MCF 10A (cell line): ENCODE data around the gene CAMTA1. TPM values are rescaled to one million over a fixed set of nuclear protein-coding genes. Genes with fewer than 3 reads are reported as not detected.

Source experiments
- BruUV-seq: library from RNA; stranded (reverse); fragments of 400-500 nt; replicated peaks from 2 replicates; lab custom pipeline; 2021; lab: Mats Ljungman, UMichigan
- CTCF ChIA-PET: fragments of 300-600 bp; sonication (Branson Sonifier 250); formaldehyde crosslinking; extraction: SDS; loops from one replicate; lab custom pipeline; 2021; ENCODE audit warnings: antibody characterized with exemption, inconsistent platforms; lab: Yijun Ruan, JAX
- POLR2A ChIA-PET: fragments of 300-600, 350-650 bp; sonication (Branson Sonifier 250); formaldehyde crosslinking; extraction: SDS; loops from one replicate; lab custom pipeline; 2020; ENCODE audit warnings: antibody characterized with exemption, inconsistent platforms; lab: Yijun Ruan, JAX
- DNase-seq: peaks from one replicate; pipeline ENCODE4 v3.0.0-alpha.2; 2018; ENCODE audit not compliant: unreplicated experiment
- H3K27ac Mint-ChIP-seq: one replicate; pipeline ENCODE4 v1.8.0; 2022; ENCODE audit warnings: mild to moderate bottlenecking, low read depth, mixed read lengths; ENCODE audit not compliant: unreplicated experiment
- H3K27me3 Mint-ChIP-seq: one replicate; pipeline ENCODE4 v1.8.0; 2022; ENCODE audit warnings: mixed read lengths; ENCODE audit not compliant: insufficient read depth, unreplicated experiment
- H3K36me3 Mint-ChIP-seq: one replicate; pipeline ENCODE4 v1.8.0; 2022; ENCODE audit warnings: mild to moderate bottlenecking, moderate library complexity, mixed read lengths; ENCODE audit not compliant: insufficient read depth, unreplicated experiment
- H3K4me1 Mint-ChIP-seq: one replicate; pipeline ENCODE4 v1.8.0; 2022; ENCODE audit warnings: mixed read lengths; ENCODE audit not compliant: insufficient read depth, unreplicated experiment
- H3K4me3 Mint-ChIP-seq: one replicate; pipeline ENCODE4 v1.8.0; 2022; ENCODE audit warnings: mild to moderate bottlenecking, moderate library complexity, mixed read lengths; ENCODE audit not compliant: unreplicated experiment
- H3K9me3 Mint-ChIP-seq: one replicate; pipeline ENCODE4 v1.8.0; 2022; ENCODE audit warnings: mixed read lengths; ENCODE audit not compliant: unreplicated experiment
- intact Hi-C: fragments of 100-400 bp; cut with micrococcal nuclease; formaldehyde crosslinking; loops from 2 replicates; pipeline ENCODE4 v1.14.1; 2022
- total RNA-seq: library from RNA; stranded (reverse); gene quantifications from 2 replicates; pipeline ENCODE4 v1.2.3, GENCODE V29; 2022
- TF ChIP-seq, protein P1 (sequence below): fragments of 200-600 bp; IDR thresholded peaks from one replicate; pipeline ENCODE4 v1.8.0; 2022; ENCODE audit warnings: antibody characterized with exemption, mild to moderate bottlenecking; ENCODE audit not compliant: unreplicated experiment

The CAMTA1 gene
- total RNA-seq, 1 experiment from 2014 or later: 74.1 TPM

- ChIA-PET CTCF (interaction anchor here (0.5 kb wide), 1 partner anchor 8 kb away, joined by 4 read pairs; no protein-coding TSS in a partner anchor), POLR2A (no interaction called here)
- H3K27ac Mint-ChIP-seq: no peak overlapping the region
- intact Hi-C loops: no loop called here
- no peaks in the 10 kb centered on the region for H3K4me1 Mint-ChIP-seq
- H3K4me3 Mint-ChIP-seq: no peak overlapping the region
- H3K9me3 Mint-ChIP-seq: no peaks in the 10 kb centered on the region
- DNase-seq: no peak
- TF ChIP-seq, protein P1, sequence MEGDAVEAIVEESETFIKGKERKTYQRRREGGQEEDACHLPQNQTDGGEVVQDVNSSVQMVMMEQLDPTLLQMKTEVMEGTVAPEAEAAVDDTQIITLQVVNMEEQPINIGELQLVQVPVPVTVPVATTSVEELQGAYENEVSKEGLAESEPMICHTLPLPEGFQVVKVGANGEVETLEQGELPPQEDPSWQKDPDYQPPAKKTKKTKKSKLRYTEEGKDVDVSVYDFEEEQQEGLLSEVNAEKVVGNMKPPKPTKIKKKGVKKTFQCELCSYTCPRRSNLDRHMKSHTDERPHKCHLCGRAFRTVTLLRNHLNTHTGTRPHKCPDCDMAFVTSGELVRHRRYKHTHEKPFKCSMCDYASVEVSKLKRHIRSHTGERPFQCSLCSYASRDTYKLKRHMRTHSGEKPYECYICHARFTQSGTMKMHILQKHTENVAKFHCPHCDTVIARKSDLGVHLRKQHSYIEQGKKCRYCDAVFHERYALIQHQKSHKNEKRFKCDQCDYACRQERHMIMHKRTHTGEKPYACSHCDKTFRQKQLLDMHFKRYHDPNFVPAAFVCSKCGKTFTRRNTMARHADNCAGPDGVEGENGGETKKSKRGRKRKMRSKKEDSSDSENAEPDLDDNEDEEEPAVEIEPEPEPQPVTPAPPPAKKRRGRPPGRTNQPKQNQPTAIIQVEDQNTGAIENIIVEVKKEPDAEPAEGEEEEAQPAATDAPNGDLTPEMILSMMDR: no peak
- H3K27me3 Mint-ChIP-seq: no peaks in the 10 kb centered on the region
- BruUV-seq: no TSS peak
- H3K36me3 Mint-ChIP-seq: no peaks in the 10 kb centered on the region
These were observed 780.0 kb downstream of the CAMTA1 start for GRCh38 chr1:7565099-7565750.

DNA sequence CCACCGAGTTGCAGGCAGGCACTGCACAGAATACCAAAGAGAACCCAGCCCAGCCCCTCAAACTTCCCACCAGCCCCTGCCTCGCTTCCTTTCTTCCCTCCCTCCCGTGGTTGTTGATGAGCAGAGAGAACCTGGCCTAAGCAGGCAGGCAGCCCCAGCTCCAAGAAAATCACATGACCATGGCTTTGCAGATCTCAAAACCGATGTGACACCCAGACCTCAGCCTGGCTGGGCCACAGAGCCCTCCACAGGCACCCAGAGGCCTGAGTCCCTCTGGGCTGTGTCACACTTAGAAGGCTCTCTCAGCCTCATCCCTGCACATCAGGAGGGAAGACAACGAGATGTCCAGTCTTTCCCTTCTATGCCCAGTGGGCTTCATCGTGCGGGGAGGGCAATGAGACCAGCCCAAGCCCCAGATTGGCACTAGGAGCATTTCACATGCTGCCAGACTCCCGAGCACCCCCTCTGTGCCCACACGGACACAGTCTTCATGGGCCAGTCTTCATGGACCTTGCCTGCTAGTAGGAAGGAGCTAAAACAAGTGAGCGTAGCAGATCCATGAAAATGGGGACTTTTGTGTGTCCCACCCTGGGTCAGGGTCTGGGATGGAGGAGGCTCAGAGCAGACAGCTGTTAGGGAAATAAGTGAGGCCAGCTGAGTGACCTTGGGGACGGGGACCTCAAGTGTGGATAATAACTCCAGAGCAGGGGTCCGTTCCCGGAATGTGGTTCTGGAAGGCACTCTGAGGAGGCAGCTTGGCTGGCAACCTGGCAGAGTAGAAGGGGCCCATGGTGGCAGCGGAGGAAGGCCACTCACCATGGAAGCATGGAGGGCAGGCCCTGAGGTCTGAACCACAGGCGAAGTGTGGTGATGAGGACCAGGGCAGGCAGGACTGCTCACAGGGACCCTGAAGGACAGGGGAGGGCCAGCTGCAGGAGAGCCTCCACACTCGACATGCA, 781.4 kb downstream of the CAMTA1 start:
- no peak overlapping the region for H3K27ac Mint-ChIP-seq
- no peak overlapping the region for H3K4me3 Mint-ChIP-seq
- no peaks in the 10 kb centered on the region for H3K27me3 Mint-ChIP-seq
- H3K4me1 Mint-ChIP-seq: no peaks in the 10 kb centered on the region
- no peaks in the 10 kb centered on the region for H3K36me3 Mint-ChIP-seq
- DNase-seq: no peak
- H3K9me3 Mint-ChIP-seq: no peaks in the 10 kb centered on the region
- CTCF ChIA-PET: interaction anchor here (1.2 kb wide), 1 partner anchor 847 kb away, joined by 3 read pairs; no protein-coding TSS in a partner anchor
- TF ChIP-seq, protein P1: no peak
- no TSS peak for BruUV-seq
- POLR2A ChIA-PET: no interaction called here
- intact Hi-C loops: no loop called here

- Mint-ChIP-seq H3K36me3 (no peaks in the 10 kb centered on the region), H3K27ac (no peak overlapping the region), H3K9me3 (no peaks in the 10 kb centered on the region), H3K4me3 (no peak overlapping the region), H3K4me1 (no peaks in the 10 kb centered on the region), H3K27me3 (no peaks in the 10 kb centered on the region)
- ChIA-PET CTCF (no interaction called here), POLR2A (no interaction called here)
- no peak for DNase-seq
- TF ChIP-seq, protein P1: no peak
- BruUV-seq: no TSS peak
- intact Hi-C loops: no loop called here
These were observed 782.1 kb downstream of the CAMTA1 start for GRCh38 chr1:7567376-7567775.

DNA sequence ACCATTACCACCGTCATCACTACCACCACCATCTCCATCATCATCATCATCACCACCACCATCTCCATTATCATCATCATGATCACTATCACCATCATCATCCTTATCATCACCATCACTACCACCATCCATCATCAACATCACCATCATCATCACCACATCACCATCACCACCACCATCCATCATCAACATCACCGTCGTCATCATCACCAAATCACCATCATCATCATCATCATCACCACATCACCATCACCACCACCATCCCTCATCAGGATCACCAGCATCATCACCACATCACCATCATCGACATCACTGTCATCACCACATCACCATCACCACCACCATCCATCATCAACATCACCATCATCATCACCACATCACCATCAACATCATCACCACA, 782.8 kb downstream of the CAMTA1 start:
- Mint-ChIP-seq H3K4me1 (no peaks in the 10 kb centered on the region), H3K9me3 (no peaks in the 10 kb centered on the region), H3K36me3 (no peaks in the 10 kb centered on the region), H3K27me3 (no peaks in the 10 kb centered on the region), H3K27ac (no peak overlapping the region), H3K4me3 (no peak overlapping the region)
- BruUV-seq: no TSS peak
- POLR2A ChIA-PET: no interaction called here
- TF ChIP-seq, protein P1: no peak
- CTCF ChIA-PET: no interaction called here
- intact Hi-C loops: no loop called here
- DNase-seq: no peak
